Mesenchymal stem cell (in vitro differentiated cells and primary cell): ENCODE results near the gene CDC42SE1.

Experiments used
- DNase-seq: peaks from one replicate; pipeline ENCODE4 v3.0.0-alpha.2; 2013
- H2AFZ ChIP-seq: one replicate; pipeline ENCODE4 v1.6.1; 2013; ENCODE audit warnings: low read depth, mild to moderate bottlenecking, control low read depth, inconsistent platforms, low read length, moderate library complexity
- H2AK5ac ChIP-seq: 2 replicates; pipeline ENCODE4 v1.6.1; 2013; ENCODE audit warnings: low read length, moderate library complexity, mild to moderate bottlenecking, inconsistent platforms; ENCODE audit not compliant: severe bottlenecking
- H2BK120ac ChIP-seq: one replicate; pipeline ENCODE4 v1.6.1; 2013; ENCODE audit warnings: low read depth, mild to moderate bottlenecking, inconsistent platforms, low read length, moderate library complexity
- H2BK12ac ChIP-seq, 2 experiments: one replicate each; pipeline ENCODE4 v1.6.1; 2013; ENCODE audit warnings: inconsistent platforms in 2 of 2, low read length in 2 of 2, mild to moderate bottlenecking in 2 of 2, moderate library complexity in 2 of 2, control low read depth in 1 of 2
- H2BK15ac ChIP-seq: one replicate; pipeline ENCODE4 v1.6.1; 2013; ENCODE audit warnings: mild to moderate bottlenecking, low read depth, inconsistent platforms; ENCODE audit not compliant: poor library complexity, severe bottlenecking
- H2BK5ac ChIP-seq: 2 replicates; pipeline ENCODE4 v1.6.1; 2013; ENCODE audit warnings: low read depth, mild to moderate bottlenecking, low read length, control low read depth, inconsistent platforms; ENCODE audit not compliant: poor library complexity, severe bottlenecking
- H3K14ac ChIP-seq, 2 experiments: one replicate each; pipeline ENCODE4 v1.6.1; 2013; ENCODE audit warnings: inconsistent platforms in 2 of 2, low read length in 2 of 2, control low read depth in 1 of 2, mild to moderate bottlenecking in 1 of 2, moderate library complexity in 1 of 2
- H3K18ac ChIP-seq, 2 experiments: one replicate each; pipeline ENCODE4 v1.6.1; 2013; ENCODE audit warnings: inconsistent platforms in 2 of 2, low read length in 2 of 2, control low read depth in 1 of 2, low read depth in 1 of 2, mild to moderate bottlenecking in 1 of 2
- H3K23ac ChIP-seq, 2 experiments: one replicate each; pipeline ENCODE4 v1.6.1; 2013; ENCODE audit warnings: inconsistent platforms in 2 of 2, low read length in 2 of 2, mild to moderate bottlenecking in 2 of 2, moderate library complexity in 2 of 2, control low read depth in 1 of 2
- H3K27ac ChIP-seq: 2 replicates; pipeline ENCODE4 v1.5.1; 2013; ENCODE audit warnings: mild to moderate bottlenecking, moderate library complexity, low read length, control low read depth, inconsistent platforms; ENCODE audit not compliant: poor library complexity, severe bottlenecking
- H3K27me3 ChIP-seq, 2 experiments: 2 replicates each; pipeline versions ENCODE4 v1.6.1 to v1.7.0; 2013; ENCODE audit warnings: low read length in 2 of 2, mild to moderate bottlenecking in 2 of 2, moderate library complexity in 2 of 2, control low read depth in 1 of 2, inconsistent platforms in 1 of 2; ENCODE audit not compliant: control insufficient read depth in 1 of 2, insufficient read depth in 1 of 2
- H3K36me3 ChIP-seq, 2 experiments: 2 replicates each; pipeline versions ENCODE4 v1.6.1 to v1.7.0; 2013; ENCODE audit warnings: low read length in 2 of 2, control low read depth in 1 of 2, inconsistent platforms in 1 of 2, low read depth in 1 of 2, mild to moderate bottlenecking in 1 of 2; ENCODE audit not compliant: insufficient read depth in 2 of 2, control insufficient read depth in 1 of 2
- H3K4ac ChIP-seq, 2 experiments: one replicate each; pipeline ENCODE4 v1.6.1; 2013; ENCODE audit warnings: inconsistent platforms in 2 of 2, low read length in 2 of 2, mild to moderate bottlenecking in 2 of 2, moderate library complexity in 2 of 2, control low read depth in 1 of 2, low read depth in 1 of 2
- H3K4me1 ChIP-seq: 2 replicates; pipeline ENCODE4 v1.6.1; 2013; ENCODE audit warnings: low read depth, low read length, control low read depth; ENCODE audit not compliant: control insufficient read depth, insufficient read depth
- H3K4me2 ChIP-seq: 2 replicates; pipeline ENCODE4 v1.6.1; 2013; ENCODE audit warnings: low read length, mild to moderate bottlenecking, inconsistent platforms; ENCODE audit not compliant: poor library complexity, severe bottlenecking
- H3K4me3 ChIP-seq, 2 experiments: 2 replicates each; pipeline versions ENCODE4 v1.5.1 to v1.7.0; 2013; ENCODE audit warnings: low read length in 2 of 2, mild to moderate bottlenecking in 2 of 2, control low read depth in 1 of 2, low read depth in 1 of 2; ENCODE audit not compliant: insufficient read depth in 1 of 2
- H3K79me1 ChIP-seq: replicated peaks from 2 replicates; pipeline ENCODE4 v1.6.1; 2013; ENCODE audit warnings: mild to moderate bottlenecking, control low read depth, low read length, inconsistent platforms; ENCODE audit not compliant: poor library complexity, severe bottlenecking
- H3K9ac ChIP-seq: 2 replicates; pipeline ENCODE4 v1.7.0; 2013; ENCODE audit warnings: mild to moderate bottlenecking, low read length, moderate library complexity
- H3K9me3 ChIP-seq: 2 replicates; pipeline ENCODE4 v1.7.0; 2013; ENCODE audit warnings: mild to moderate bottlenecking, low read length; ENCODE audit not compliant: control insufficient read depth
- H4K8ac ChIP-seq: one replicate; pipeline ENCODE4 v1.6.1; 2013; ENCODE audit warnings: inconsistent platforms, mild to moderate bottlenecking, low read length, moderate library complexity
- H4K91ac ChIP-seq: one replicate; pipeline ENCODE4 v1.6.1; 2013; ENCODE audit warnings: mild to moderate bottlenecking, low read length, inconsistent platforms
- WGBS: methylation state at CpG from one replicate; pipeline ENCODE4 v1.1.7; 2013; ENCODE audit warnings: mixed read lengths; 5-methylcytosine and 5-hydroxymethylcytosine counted together

CDC42SE1 gene

GRCh38 chr1:151058692-151059091, 730 bp downstream of the CDC42SE1 start:
- peaks cover 6% of the 10 kb centered on the region for H3K79me1 ChIP-seq
- no peak overlapping the region for H3K23ac ChIP-seq
- peak overlapping the region; percentile 67 for H3K4me2 ChIP-seq
- peak overlapping the region in 1 of 2 experiments; percentile 46 for H3K14ac ChIP-seq
- peak overlapping the region; percentile 71 for H3K27ac ChIP-seq
- H2AFZ ChIP-seq, result no peak overlapping the region
- H3K4me3 ChIP-seq, result peak overlapping the region; percentile 88 to 98
- H2BK12ac ChIP-seq, result peak overlapping the region in 1 of 2 experiments; percentile 28
- peaks cover 14% of the 10 kb centered on the region for H3K4me1 ChIP-seq
- no peak overlapping the region for H4K8ac ChIP-seq
- peak; percentile 58 for DNase-seq
- H2BK5ac ChIP-seq, result peak overlapping the region; percentile 88
- peak overlapping the region; percentile 56 to 97 for H3K4ac ChIP-seq
- peak overlapping the region; percentile 78 for H2BK15ac ChIP-seq
- H3K9ac ChIP-seq, result peak overlapping the region; percentile 97
- H3K9me3 ChIP-seq, result no peaks in the 10 kb centered on the region
- under 1% methylated on average over 10 of the region's 10 CpGs for WGBS
- H3K36me3 ChIP-seq, result peaks cover 21 to 34% of the 10 kb centered on the region in 2 experiments
- H4K91ac ChIP-seq, result peak overlapping the region; percentile 98
- H2AK5ac ChIP-seq, result peak overlapping the region; percentile 26
- H3K18ac ChIP-seq, result peak overlapping the region; percentile 96 to 99
- H2BK120ac ChIP-seq, result no peak overlapping the region
- H3K27me3 ChIP-seq, result no peaks in the 10 kb centered on the region

GRCh38 chr1:151056149-151056548, 3.3 kb downstream of the CDC42SE1 start:
- no peak overlapping the region for H2BK5ac ChIP-seq
- H3K27ac ChIP-seq, result no peak overlapping the region
- H3K4me2 ChIP-seq, result no peak overlapping the region
- no peaks in the 10 kb centered on the region for H3K9me3 ChIP-seq
- H3K4ac ChIP-seq, result no peak overlapping the region
- no peak overlapping the region for H2AFZ ChIP-seq
- peaks cover 36 to 59% of the 10 kb centered on the region in 2 experiments for H3K36me3 ChIP-seq
- no peak overlapping the region for H2BK15ac ChIP-seq
- H3K79me1 ChIP-seq, result peaks cover 9% of the 10 kb centered on the region
- peak overlapping the region; percentile 56 for H2AK5ac ChIP-seq
- peak overlapping the region; percentile 55 for H3K9ac ChIP-seq
- no peak overlapping the region for H4K8ac ChIP-seq
- no peaks in the 10 kb centered on the region for H3K27me3 ChIP-seq
- peaks cover 11% of the 10 kb centered on the region for H3K4me1 ChIP-seq
- DNase-seq, result no peak
- H3K18ac ChIP-seq, result no peak overlapping the region
- 46% methylated on average over 2 of the region's 2 CpGs for WGBS
- no peak overlapping the region for H3K23ac ChIP-seq
- no peak overlapping the region for H2BK12ac ChIP-seq
- no peak overlapping the region for H3K14ac ChIP-seq
- H4K91ac ChIP-seq, result no peak overlapping the region
- no peak overlapping the region for H2BK120ac ChIP-seq
- H3K4me3 ChIP-seq, result no peak overlapping the region

- H3K27me3 ChIP-seq, result no peaks in the 10 kb centered on the region
- no peak overlapping the region for H3K23ac ChIP-seq
- H3K18ac ChIP-seq, result no peak overlapping the region
- H3K4me3 ChIP-seq, result no peak overlapping the region
- no peak overlapping the region for H3K27ac ChIP-seq
- peaks cover 9% of the 10 kb centered on the region for H3K79me1 ChIP-seq
- no peak overlapping the region for H3K4ac ChIP-seq
- H4K8ac ChIP-seq, result no peak overlapping the region
- no peak overlapping the region for H3K14ac ChIP-seq
- H3K4me1 ChIP-seq, result peaks cover 11% of the 10 kb centered on the region
- no peak overlapping the region for H2AFZ ChIP-seq
- peaks cover 36 to 65% of the 10 kb centered on the region in 2 experiments for H3K36me3 ChIP-seq
- no peak overlapping the region for H2BK15ac ChIP-seq
- no peak overlapping the region for H4K91ac ChIP-seq
- H2AK5ac ChIP-seq, result peak overlapping the region; percentile 37
- no peak overlapping the region for H2BK120ac ChIP-seq
- no peak overlapping the region for H2BK5ac ChIP-seq
- H3K9ac ChIP-seq, result peak overlapping the region; percentile 55
- no peak overlapping the region for H2BK12ac ChIP-seq
- H3K4me2 ChIP-seq, result no peak overlapping the region
- DNase-seq, result no peak
- no peaks in the 10 kb centered on the region for H3K9me3 ChIP-seq
- 100% methylated on average over 1 of the region's 2 CpGs for WGBS
Measured at GRCh38 chr1:151055581-151055980, 3.8 kb downstream of the CDC42SE1 start.

- Histone ChIP-seq H2AK5ac (peak overlapping the region; percentile 37), H2BK12ac (no peak overlapping the region), H3K27me3 (no peaks in the 10 kb centered on the region), H3K27ac (no peak overlapping the region), H3K9ac (no peak overlapping the region), H3K79me1 (peaks cover 9% of the 10 kb centered on the region), H3K23ac (no peak overlapping the region), H3K14ac (no peak overlapping the region), H2BK5ac (no peak overlapping the region), H2BK15ac (no peak overlapping the region), H3K4me3 (no peak overlapping the region), H3K4me2 (no peak overlapping the region), H4K91ac (no peak overlapping the region), H4K8ac (no peak overlapping the region), H2BK120ac (no peak overlapping the region), H2AFZ (no peak overlapping the region), H3K18ac (no peak overlapping the region), H3K4me1 (peaks cover 11% of the 10 kb centered on the region), H3K9me3 (no peaks in the 10 kb centered on the region), H3K36me3 (peaks cover 36 to 69% of the 10 kb centered on the region in 2 experiments), H3K4ac (no peak overlapping the region)
- DNase-seq, result no peak
- 94% methylated on average over 4 of the region's 4 CpGs for WGBS
Measured at GRCh38 chr1:151054971-151055547, 4.4 kb downstream of the CDC42SE1 start.
